WTC11 (cell line): ENCODE data around the gene HES4.

ENCODE experiments used
- ARID4B ChIP-seq: sonication (generic); formaldehyde crosslinking; IDR thresholded peaks from 2 replicates; pipeline ENCODE4 v1.8.0; 2023; ENCODE audit warnings: missing genetic modification reagents, mild to moderate bottlenecking, borderline replicate concordance
- ATF2 ChIP-seq: sonication (generic); formaldehyde crosslinking; IDR thresholded peaks from 2 replicates; pipeline ENCODE4 v1.8.1; 2022; ENCODE audit warnings: low read depth, missing genetic modification reagents, borderline replicate concordance
- CBFB ChIP-seq: sonication (generic); formaldehyde crosslinking; IDR thresholded peaks from 2 replicates; pipeline ENCODE4 v1.8.1; 2022; ENCODE audit warnings: mild to moderate bottlenecking, low read depth, missing genetic modification reagents
- CTCF ChIP-seq: fragments of 200-600 bp; IDR thresholded peaks from 2 replicates; pipeline ENCODE4 v1.8.0; 2022; ENCODE audit warnings: antibody characterized with exemption
- ETV6 ChIP-seq: sonication (generic); formaldehyde crosslinking; IDR thresholded peaks from 2 replicates; pipeline ENCODE4 v1.8.1; 2022; ENCODE audit warnings: mild to moderate bottlenecking, missing genetic modification reagents
- FOXK1 ChIP-seq: sonication (generic); formaldehyde crosslinking; IDR thresholded peaks from 2 replicates; pipeline ENCODE4 v1.8.0; 2022; ENCODE audit warnings: mild to moderate bottlenecking, moderate library complexity, missing genetic modification reagents
- JUN ChIP-seq: sonication (generic); formaldehyde crosslinking; IDR thresholded peaks from 2 replicates; pipeline ENCODE4 v1.8.0; 2023; ENCODE audit warnings: mild to moderate bottlenecking, missing genetic modification reagents
- NFYB ChIP-seq: sonication (generic); formaldehyde crosslinking; conservative IDR thresholded peaks from 2 replicates; pipeline ENCODE4 v1.8.0; 2022; ENCODE audit warnings: low read depth, missing genetic modification reagents
- PREB ChIP-seq: sonication (generic); formaldehyde crosslinking; IDR thresholded peaks from 2 replicates; pipeline ENCODE4 v1.8.1; 2022; ENCODE audit warnings: mild to moderate bottlenecking, missing genetic modification reagents, moderate library complexity, borderline replicate concordance
- SP1 ChIP-seq: sonication (generic); formaldehyde crosslinking; conservative IDR thresholded peaks from 2 replicates; pipeline ENCODE4 v1.8.1; 2022; ENCODE audit warnings: missing genetic modification reagents
- TP53 ChIP-seq: sonication (generic); formaldehyde crosslinking; IDR thresholded peaks from 2 replicates; pipeline ENCODE4 v1.8.1; 2023; ENCODE audit warnings: mild to moderate bottlenecking, missing genetic modification reagents
- ZNF121 ChIP-seq: sonication (generic); formaldehyde crosslinking; IDR thresholded peaks from 2 replicates; pipeline ENCODE4 v1.8.0; 2023; ENCODE audit warnings: missing genetic modification reagents
- ZNF232 ChIP-seq: sonication (generic); formaldehyde crosslinking; IDR thresholded peaks from 2 replicates; pipeline ENCODE4 v1.8.0; 2022; ENCODE audit warnings: mild to moderate bottlenecking, missing genetic modification reagents

GRCh38 chr1:1034439-1034781 is 34.5 kb upstream of the HES4 start:
- TF ChIP-seq CTCF (no peak), PREB (CRISPR knock-in tag) (no peak), SP1 (no peak), JUN (CRISPR knock-in tag) (no peak), ARID4B (CRISPR knock-in tag) (no peak), NFYB (CRISPR knock-in tag) (no peak), TP53 (CRISPR knock-in tag) (no peak), ZNF121 (CRISPR knock-in tag) (no peak), FOXK1 (CRISPR knock-in tag) (no peak), CBFB (CRISPR knock-in tag) (no peak), ETV6 (CRISPR knock-in tag) (no peak), ZNF232 (CRISPR knock-in tag) (no peak), ATF2 (CRISPR knock-in tag) (no peak)
